SK-N-SH treated with all-trans-retinoic acid at 6 μM for 48 hours (cell line): ENCODE measurements around the gene AKAP13.

Experiments
- ATAC-seq: fragments of 200-7000 bp; cut with Tn5 transposase; 3 replicates; pipeline ENCODE4 v1.9.1; 2020; ENCODE audit warnings: mild to moderate bottlenecking, moderate library complexity
- ARNTL ChIP-seq: fragments of 450-650 bp; formaldehyde crosslinking; IDR thresholded peaks from 2 replicates; pipeline ENCODE4 v1.5.0; 2020; ENCODE audit warnings: low read depth, mild to moderate bottlenecking, moderate library complexity, borderline replicate concordance
- BACH2 ChIP-seq: fragments of 250-450 bp; sonication (Bioruptor Pico); IDR thresholded peaks from 2 replicates; pipeline ENCODE4 v1.9.0; 2021; ENCODE audit warnings: mild to moderate bottlenecking, borderline replicate concordance
- ESRRG ChIP-seq: fragments of 250-450 bp; sonication (Bioruptor Pico); IDR thresholded peaks from 2 replicates; pipeline ENCODE4 v1.6.1; 2021; ENCODE audit warnings: mild to moderate bottlenecking
- GLIS3 ChIP-seq: fragments of 250-450 bp; sonication (Bioruptor Pico); IDR thresholded peaks from 2 replicates; pipeline ENCODE4 v1.5.0; 2020; ENCODE audit warnings: mild to moderate bottlenecking, moderate library complexity
- OSR1 ChIP-seq: fragments of 250-450 bp; sonication (Bioruptor Pico); IDR thresholded peaks from 2 replicates; pipeline ENCODE4 v1.8.0; 2022; ENCODE audit warnings: moderate library complexity, mild to moderate bottlenecking, inconsistent platforms
- RARB ChIP-seq: fragments of 250-450 bp; sonication (Bioruptor Pico); IDR thresholded peaks from 2 replicates; pipeline ENCODE4 v1.8.0; 2021; ENCODE audit warnings: mild to moderate bottlenecking, moderate library complexity
- SNAI2 ChIP-seq: fragments of 250-450 bp; sonication (Bioruptor Pico); IDR thresholded peaks from 2 replicates; pipeline ENCODE4 v1.5.0; 2020; ENCODE audit warnings: mild to moderate bottlenecking, moderate library complexity
- TCF4 ChIP-seq: fragments of 250-450 bp; sonication (Bioruptor Pico); IDR thresholded peaks from 2 replicates; pipeline ENCODE4 v1.8.0; 2021; ENCODE audit warnings: mild to moderate bottlenecking, moderate library complexity, borderline replicate concordance
- TOX ChIP-seq: fragments of 250-450 bp; sonication (Bioruptor Pico); IDR thresholded peaks from 2 replicates; pipeline ENCODE4 v1.8.0; 2021; ENCODE audit warnings: mild to moderate bottlenecking, moderate library complexity, borderline replicate concordance
- ZC3H10 ChIP-seq: fragments of 250-450 bp; sonication (Bioruptor Pico); IDR thresholded peaks from 2 replicates; pipeline ENCODE4 v1.5.1; 2021; ENCODE audit warnings: mild to moderate bottlenecking, moderate library complexity
- ZFP3 ChIP-seq: fragments of 250-450 bp; sonication (Bioruptor Pico); IDR thresholded peaks from 2 replicates; pipeline ENCODE4 v1.5.0; 2020; ENCODE audit warnings: mild to moderate bottlenecking, moderate library complexity
- ZFP30 ChIP-seq: fragments of 450-650 bp; formaldehyde crosslinking; IDR thresholded peaks from 2 replicates; pipeline ENCODE4 v1.5.0; 2022; ENCODE audit warnings: mild to moderate bottlenecking, moderate library complexity
- ZNF70 ChIP-seq: fragments of 450-650 bp; formaldehyde crosslinking; IDR thresholded peaks from 2 replicates; pipeline ENCODE4 v1.5.0; 2020; ENCODE audit warnings: mild to moderate bottlenecking, moderate library complexity
- TF ChIP-seq, protein P1 (sequence below): fragments of 250-450 bp; sonication (Bioruptor Pico); IDR thresholded peaks from 2 replicates; pipeline ENCODE4 v1.5.0; 2020; ENCODE audit warnings: mild to moderate bottlenecking, moderate library complexity
- TF ChIP-seq, protein P2 (sequence below): fragments of 250-450 bp; sonication (Bioruptor Pico); IDR thresholded peaks from 2 replicates; pipeline ENCODE4 v1.5.1; 2020; ENCODE audit warnings: low read depth, mild to moderate bottlenecking, moderate library complexity
- TF ChIP-seq, protein P3 (sequence below): fragments of 250-450 bp; sonication (Bioruptor Pico); IDR thresholded peaks from 2 replicates; pipeline ENCODE4 v1.5.1; 2021; ENCODE audit warnings: mild to moderate bottlenecking, moderate library complexity

Gene AKAP13

DNA sequence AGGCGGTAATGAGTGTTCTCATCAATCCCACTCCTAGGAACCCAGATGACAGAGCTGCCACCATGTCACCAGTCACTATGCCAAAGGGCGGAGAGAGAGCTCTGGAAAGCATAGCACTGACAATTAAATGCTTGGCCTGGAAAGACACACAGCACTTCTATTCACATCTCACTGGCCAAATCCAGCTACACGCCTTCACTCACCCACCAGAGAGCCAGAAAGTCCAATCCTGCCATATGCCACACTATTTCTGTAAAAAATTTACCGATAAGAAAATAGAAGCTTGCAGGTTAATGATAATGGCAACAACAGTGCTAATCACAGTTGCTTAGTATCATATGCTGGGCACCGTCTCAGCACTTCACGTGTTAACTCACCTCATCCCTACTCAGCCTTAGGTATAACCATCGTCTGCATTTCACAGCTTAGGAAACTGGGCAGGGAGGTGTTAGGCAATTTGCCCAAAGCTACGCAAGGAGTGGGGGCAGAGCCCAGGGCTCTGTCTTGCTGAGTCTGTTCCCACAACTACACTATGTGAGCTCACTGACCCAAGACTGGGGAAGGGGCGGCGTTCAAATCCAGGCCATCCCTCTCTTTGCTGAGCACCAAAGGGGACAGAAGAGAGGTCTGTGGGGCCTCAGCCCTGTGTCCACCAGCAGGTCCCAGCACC lies 397.8 kb downstream of the AKAP13 start:
- TF ChIP-seq ESRRG (CRISPR knock-in tag), result no peak
- TF ChIP-seq, protein P1, sequence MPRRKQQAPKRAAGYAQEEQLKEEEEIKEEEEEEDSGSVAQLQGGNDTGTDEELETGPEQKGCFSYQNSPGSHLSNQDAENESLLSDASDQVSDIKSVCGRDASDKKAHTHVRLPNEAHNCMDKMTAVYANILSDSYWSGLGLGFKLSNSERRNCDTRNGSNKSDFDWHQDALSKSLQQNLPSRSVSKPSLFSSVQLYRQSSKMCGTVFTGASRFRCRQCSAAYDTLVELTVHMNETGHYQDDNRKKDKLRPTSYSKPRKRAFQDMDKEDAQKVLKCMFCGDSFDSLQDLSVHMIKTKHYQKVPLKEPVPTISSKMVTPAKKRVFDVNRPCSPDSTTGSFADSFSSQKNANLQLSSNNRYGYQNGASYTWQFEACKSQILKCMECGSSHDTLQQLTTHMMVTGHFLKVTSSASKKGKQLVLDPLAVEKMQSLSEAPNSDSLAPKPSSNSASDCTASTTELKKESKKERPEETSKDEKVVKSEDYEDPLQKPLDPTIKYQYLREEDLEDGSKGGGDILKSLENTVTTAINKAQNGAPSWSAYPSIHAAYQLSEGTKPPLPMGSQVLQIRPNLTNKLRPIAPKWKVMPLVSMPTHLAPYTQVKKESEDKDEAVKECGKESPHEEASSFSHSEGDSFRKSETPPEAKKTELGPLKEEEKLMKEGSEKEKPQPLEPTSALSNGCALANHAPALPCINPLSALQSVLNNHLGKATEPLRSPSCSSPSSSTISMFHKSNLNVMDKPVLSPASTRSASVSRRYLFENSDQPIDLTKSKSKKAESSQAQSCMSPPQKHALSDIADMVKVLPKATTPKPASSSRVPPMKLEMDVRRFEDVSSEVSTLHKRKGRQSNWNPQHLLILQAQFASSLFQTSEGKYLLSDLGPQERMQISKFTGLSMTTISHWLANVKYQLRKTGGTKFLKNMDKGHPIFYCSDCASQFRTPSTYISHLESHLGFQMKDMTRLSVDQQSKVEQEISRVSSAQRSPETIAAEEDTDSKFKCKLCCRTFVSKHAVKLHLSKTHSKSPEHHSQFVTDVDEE (CRISPR knock-in tag), result no peak
- TF ChIP-seq ZFP30 (CRISPR knock-in tag), result no peak
- no peak for TF ChIP-seq GLIS3 (CRISPR knock-in tag)
- no peak for TF ChIP-seq BACH2
- TF ChIP-seq RARB, result no peak
- TF ChIP-seq, protein P2, sequence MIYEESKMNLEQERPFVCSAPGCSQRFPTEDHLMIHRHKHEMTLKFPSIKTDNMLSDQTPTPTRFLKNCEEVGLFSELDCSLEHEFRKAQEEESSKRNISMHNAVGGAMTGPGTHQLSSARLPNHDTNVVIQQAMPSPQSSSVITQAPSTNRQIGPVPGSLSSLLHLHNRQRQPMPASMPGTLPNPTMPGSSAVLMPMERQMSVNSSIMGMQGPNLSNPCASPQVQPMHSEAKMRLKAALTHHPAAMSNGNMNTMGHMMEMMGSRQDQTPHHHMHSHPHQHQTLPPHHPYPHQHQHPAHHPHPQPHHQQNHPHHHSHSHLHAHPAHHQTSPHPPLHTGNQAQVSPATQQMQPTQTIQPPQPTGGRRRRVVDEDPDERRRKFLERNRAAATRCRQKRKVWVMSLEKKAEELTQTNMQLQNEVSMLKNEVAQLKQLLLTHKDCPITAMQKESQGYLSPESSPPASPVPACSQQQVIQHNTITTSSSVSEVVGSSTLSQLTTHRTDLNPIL (CRISPR knock-in tag), result no peak
- no peak for TF ChIP-seq OSR1 (CRISPR knock-in tag)

DNA sequence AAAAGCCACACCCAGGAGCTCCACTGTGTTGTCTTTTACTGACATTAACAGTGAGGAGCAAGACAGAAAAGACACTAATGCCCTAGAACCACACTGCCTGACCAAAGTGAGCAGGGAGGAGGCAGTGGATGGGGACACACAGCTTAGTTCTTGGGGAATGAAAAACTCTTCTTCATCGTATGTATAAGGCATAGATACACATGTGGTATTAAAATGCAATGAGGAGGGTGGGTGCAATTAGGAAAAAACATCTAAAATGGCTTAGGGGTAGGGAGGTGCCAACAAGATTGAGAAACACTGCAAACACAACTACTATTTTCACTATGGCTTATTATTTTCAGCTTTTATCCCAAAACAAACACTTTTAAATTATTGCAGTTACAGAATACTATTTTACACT lies 398.8 kb downstream of the AKAP13 start:
- no peak for ATAC-seq
- TF ChIP-seq, protein P3, sequence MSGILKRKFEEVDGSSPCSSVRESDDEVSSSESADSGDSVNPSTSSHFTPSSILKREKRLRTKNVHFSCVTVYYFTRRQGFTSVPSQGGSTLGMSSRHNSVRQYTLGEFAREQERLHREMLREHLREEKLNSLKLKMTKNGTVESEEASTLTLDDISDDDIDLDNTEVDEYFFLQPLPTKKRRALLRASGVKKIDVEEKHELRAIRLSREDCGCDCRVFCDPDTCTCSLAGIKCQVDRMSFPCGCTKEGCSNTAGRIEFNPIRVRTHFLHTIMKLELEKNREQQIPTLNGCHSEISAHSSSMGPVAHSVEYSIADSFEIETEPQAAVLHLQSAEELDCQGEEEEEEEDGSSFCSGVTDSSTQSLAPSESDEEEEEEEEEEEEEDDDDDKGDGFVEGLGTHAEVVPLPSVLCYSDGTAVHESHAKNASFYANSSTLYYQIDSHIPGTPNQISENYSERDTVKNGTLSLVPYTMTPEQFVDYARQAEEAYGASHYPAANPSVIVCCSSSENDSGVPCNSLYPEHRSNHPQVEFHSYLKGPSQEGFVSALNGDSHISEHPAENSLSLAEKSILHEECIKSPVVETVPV, result no peak

More for the DNA sequence above, 397.8 kb downstream of the AKAP13 start:
- ATAC-seq, result no peak

DNA sequence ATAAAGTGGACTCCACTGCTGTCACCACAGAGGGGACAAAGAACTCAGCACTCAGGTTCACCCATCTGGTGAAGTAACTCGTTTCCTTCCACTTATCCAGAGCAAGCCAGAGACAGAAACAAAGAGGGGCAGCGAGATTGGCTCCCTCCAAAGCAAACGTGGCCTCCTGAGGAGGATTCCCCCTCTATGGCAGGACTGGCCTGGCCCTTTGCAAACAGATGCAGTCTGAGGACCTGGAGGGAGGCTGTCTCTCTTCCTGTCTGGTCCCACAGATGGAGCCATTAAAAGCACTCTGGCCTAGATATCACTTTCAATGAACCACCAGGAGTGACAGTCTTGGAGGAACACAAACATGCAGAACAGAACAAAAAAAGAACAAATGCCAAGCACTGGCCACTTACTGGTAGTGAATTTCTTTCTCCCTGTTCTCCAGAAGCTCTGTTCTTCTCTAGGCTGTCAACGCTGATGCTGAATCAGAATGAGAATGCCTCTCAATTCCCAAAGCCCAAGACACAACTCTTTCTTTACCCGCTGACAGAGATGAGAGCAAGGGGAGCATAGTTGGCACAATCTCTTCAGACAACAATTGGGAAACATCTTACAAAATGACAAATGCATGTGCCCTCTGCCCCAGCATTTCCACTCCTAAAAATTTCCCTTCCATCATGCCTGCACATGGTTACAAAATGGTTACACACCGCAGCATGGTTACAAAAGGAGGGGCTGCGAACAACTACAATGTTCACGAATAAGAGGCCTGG lies 400.0 kb downstream of the AKAP13 start:
- TF ChIP-seq ESRRG (CRISPR knock-in tag), result no peak
- no peak for TF ChIP-seq ARNTL (CRISPR knock-in tag)
- TF ChIP-seq, protein P1 (CRISPR knock-in tag), result no peak
- no peak for TF ChIP-seq ZC3H10
- TF ChIP-seq ZNF70 (CRISPR knock-in tag), result peak; percentile 45; the same call in 1 of the 2 replicates
- TF ChIP-seq TCF4, result no peak
- TF ChIP-seq BACH2, result no peak
- ATAC-seq, result 0 out of 3 replicates have a peak, but pooled peaks have one; percentile 25

DNA sequence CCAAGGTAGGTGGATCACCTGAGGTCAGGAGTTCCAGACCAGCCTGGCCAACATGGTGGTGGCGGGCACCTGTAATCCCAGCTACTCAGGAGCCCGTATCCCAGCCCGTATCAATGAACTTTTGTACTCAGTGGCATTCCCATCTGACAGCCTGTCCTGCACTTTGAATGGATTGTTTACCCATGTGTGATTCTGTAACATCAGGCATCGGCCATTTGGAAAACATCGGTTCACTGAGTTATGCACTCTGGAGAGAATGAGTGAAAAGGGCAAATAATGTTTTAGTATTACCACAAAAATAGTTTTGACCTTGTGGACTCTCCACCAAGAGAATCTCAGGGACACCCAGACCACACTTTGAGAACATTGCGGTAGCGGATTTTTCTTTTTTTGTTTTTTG lies 400.7 kb downstream of the AKAP13 start:
- no peak for ATAC-seq
- no peak for TF ChIP-seq ARNTL (CRISPR knock-in tag)
- TF ChIP-seq ZFP3 (CRISPR knock-in tag), result no peak

DNA sequence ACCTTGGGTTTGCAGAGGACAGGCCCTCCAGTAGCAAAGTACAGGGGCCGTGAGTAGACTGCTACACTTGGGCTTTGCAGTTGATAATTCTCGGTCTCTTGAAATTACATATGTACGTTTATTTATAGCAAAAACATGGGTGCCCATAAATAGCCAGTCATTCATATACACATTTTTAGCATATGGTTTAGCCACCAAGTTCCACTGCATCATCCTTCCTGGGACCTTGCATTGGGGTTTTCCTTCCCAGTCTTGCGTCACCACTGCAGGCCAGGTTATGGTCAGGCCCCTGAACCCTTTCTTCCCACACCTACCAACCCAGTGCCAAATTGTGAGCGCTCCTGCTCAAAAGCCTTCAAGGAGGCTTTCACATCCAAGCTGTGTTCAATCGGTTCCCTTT lies 401.7 kb downstream of the AKAP13 start:
- no peak for ATAC-seq
- TF ChIP-seq ZFP30 (CRISPR knock-in tag) (no peak), TOX (CRISPR knock-in tag) (no peak), RARB (no peak), SNAI2 (CRISPR knock-in tag) (no peak), ARNTL (CRISPR knock-in tag) (no peak)
- TF ChIP-seq, protein P2 (CRISPR knock-in tag), result no peak
